ENCODE results near the gene C16orf95. TPM values are rescaled to one million over a fixed set of nuclear protein-coding genes. Genes with fewer than 3 reads are reported as not detected.

Gene C16orf95
- total RNA-seq, 1 donor from 2014 or later = 5.0 TPM

DNA sequence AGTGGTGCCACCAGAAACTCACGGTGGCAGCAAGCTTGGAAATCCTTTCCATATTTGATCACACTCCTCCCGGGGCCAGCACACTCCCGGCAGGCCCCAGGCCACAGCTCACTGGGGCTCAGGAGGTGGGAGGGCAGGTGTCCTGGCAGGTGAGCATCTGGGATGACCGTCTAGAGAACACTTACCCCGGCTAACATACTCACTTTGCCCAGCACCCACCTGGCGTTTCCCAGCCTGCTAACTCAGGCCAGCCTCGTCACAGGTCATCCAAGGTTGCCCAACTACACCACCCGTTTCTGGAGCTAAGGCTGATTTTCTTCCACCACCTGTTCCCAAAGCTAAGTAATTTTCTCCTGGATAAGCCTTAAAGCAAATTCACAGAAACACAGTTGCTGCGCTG is 41.5 kb upstream of the C16orf95 start:
- DNase-seq (ENCODE audit: extremely low spot score, unreplicated experiment) = no peak
- H3K27me3 Mint-ChIP-seq (ENCODE audit: unreplicated experiment) = no peaks in the 10 kb centered on the region
- peaks cover 4% of the 10 kb centered on the region for H3K4me1 Mint-ChIP-seq (ENCODE audit: unreplicated experiment)
- no peaks in the 10 kb centered on the region for H3K9me3 Mint-ChIP-seq (ENCODE audit: unreplicated experiment)
- H3K36me3 Mint-ChIP-seq (ENCODE audit: unreplicated experiment) = peaks cover 23% of the 10 kb centered on the region
- no peak overlapping the region for H3K4me3 Mint-ChIP-seq (ENCODE audit: unreplicated experiment)
- TF ChIP-seq, protein P1, sequence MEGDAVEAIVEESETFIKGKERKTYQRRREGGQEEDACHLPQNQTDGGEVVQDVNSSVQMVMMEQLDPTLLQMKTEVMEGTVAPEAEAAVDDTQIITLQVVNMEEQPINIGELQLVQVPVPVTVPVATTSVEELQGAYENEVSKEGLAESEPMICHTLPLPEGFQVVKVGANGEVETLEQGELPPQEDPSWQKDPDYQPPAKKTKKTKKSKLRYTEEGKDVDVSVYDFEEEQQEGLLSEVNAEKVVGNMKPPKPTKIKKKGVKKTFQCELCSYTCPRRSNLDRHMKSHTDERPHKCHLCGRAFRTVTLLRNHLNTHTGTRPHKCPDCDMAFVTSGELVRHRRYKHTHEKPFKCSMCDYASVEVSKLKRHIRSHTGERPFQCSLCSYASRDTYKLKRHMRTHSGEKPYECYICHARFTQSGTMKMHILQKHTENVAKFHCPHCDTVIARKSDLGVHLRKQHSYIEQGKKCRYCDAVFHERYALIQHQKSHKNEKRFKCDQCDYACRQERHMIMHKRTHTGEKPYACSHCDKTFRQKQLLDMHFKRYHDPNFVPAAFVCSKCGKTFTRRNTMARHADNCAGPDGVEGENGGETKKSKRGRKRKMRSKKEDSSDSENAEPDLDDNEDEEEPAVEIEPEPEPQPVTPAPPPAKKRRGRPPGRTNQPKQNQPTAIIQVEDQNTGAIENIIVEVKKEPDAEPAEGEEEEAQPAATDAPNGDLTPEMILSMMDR (IDR thresholded peaks at IDR 0.05) = no peak
- no peak overlapping the region for H3K27ac Mint-ChIP-seq (ENCODE audit: unreplicated experiment)

DNA sequence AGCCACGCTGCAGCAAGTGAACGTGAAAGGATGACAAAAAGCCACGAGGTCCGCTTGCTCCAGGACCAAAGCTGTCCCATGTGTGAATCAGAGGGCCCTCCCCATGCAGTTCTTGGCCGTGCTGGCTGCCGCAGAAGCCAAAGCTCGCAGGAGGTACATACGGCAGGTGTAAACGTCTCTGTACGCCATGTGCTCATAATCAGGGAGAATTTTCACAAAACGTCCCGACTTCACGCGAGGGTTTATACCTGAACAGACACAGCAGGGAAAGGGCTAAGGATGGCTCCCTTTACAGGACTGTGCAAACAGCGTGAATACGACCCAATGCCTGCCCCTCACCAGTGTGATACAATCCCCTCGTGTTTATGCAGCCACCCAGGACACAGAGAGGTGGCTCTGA is 41.1 kb upstream of the C16orf95 start:
- DNase-seq (ENCODE audit: extremely low spot score, unreplicated experiment) = no peak
- Mint-ChIP-seq H3K9me3 (ENCODE audit: unreplicated experiment) (no peaks in the 10 kb centered on the region), H3K4me3 (ENCODE audit: unreplicated experiment) (no peak overlapping the region), H3K27me3 (ENCODE audit: unreplicated experiment) (no peaks in the 10 kb centered on the region), H3K4me1 (ENCODE audit: unreplicated experiment) (peaks cover 4% of the 10 kb centered on the region), H3K36me3 (ENCODE audit: unreplicated experiment) (peaks cover 23% of the 10 kb centered on the region), H3K27ac (ENCODE audit: unreplicated experiment) (no peak overlapping the region)
- TF ChIP-seq, protein P1 (IDR thresholded peaks at IDR 0.05) = no peak

DNA sequence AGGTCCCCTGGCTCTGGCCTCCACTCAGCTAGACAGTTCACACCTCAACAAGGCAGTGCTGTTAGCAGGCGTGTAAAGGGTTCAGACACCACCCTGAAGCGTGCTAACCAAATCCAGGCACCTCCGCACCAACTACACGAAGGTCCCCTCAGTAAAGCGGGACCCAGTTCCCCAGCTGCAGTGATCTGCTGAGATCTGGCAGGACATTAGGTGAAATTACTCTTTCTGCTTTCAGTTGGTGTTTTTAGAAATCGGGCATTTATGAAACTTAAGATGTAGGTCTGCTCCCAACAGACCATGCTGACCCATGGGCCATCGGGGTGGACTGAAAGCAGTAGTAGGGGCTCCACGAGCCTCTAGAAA is 39.3 kb upstream of the C16orf95 start:
- Mint-ChIP-seq H3K4me1 (ENCODE audit: unreplicated experiment) (peaks cover 4% of the 10 kb centered on the region), H3K27ac (ENCODE audit: unreplicated experiment) (no peak overlapping the region), H3K9me3 (ENCODE audit: unreplicated experiment) (no peaks in the 10 kb centered on the region), H3K27me3 (ENCODE audit: unreplicated experiment) (no peaks in the 10 kb centered on the region), H3K4me3 (ENCODE audit: unreplicated experiment) (no peak overlapping the region), H3K36me3 (ENCODE audit: unreplicated experiment) (peaks cover 23% of the 10 kb centered on the region)
- no peak for DNase-seq (ENCODE audit: extremely low spot score, unreplicated experiment)
- TF ChIP-seq, protein P1 (IDR thresholded peaks at IDR 0.05) = no peak

DNA sequence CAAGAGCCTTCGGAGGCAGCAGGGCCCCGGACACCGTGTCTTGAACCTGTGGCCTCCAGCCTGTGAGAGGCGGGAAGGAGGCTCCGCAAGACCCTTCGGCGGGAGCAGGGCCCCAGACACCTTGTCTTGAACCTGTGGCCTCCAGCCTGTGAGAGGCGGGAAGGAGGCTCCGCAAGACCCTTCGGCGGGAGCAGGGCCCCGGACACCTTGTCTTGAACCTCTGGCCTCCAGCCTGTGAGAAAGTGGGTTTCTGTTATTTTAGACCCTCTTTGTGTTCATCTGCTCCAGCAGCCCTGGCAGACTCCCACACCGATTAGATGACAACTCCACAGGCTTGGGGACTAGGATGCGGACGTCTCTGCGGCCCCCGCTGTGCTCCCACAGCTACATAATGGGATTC is 36.4 kb upstream of the C16orf95 start:
- H3K4me3 Mint-ChIP-seq (ENCODE audit: unreplicated experiment) = no peak overlapping the region
- no peak for DNase-seq (ENCODE audit: extremely low spot score, unreplicated experiment)
- TF ChIP-seq, protein P1 (IDR thresholded peaks at IDR 0.05) = no peak
- no peaks in the 10 kb centered on the region for H3K27me3 Mint-ChIP-seq (ENCODE audit: unreplicated experiment)
- H3K4me1 Mint-ChIP-seq (ENCODE audit: unreplicated experiment) = peaks cover 4% of the 10 kb centered on the region
- H3K36me3 Mint-ChIP-seq (ENCODE audit: unreplicated experiment) = peaks cover 14% of the 10 kb centered on the region
- H3K9me3 Mint-ChIP-seq (ENCODE audit: unreplicated experiment) = no peaks in the 10 kb centered on the region
- no peak overlapping the region for H3K27ac Mint-ChIP-seq (ENCODE audit: unreplicated experiment)

DNA sequence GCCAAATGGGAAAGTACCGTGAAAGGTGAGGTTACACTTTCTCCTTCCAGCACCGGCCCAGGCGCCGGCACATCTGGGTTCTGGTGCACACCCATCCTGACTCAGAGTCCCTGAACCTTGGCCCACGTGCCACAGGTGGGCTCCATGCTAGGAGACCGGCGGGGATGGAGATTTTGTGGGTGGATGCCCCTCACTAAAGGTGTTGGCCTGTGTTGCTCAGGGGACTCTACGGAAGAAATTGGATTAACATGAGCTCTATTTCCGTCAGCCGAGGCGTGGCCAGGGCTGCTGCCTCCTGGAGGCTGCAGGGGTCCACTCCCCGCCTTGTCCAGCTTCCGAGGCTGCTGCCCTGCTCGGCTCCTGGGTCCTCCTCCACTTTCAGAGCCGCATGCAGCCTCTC is 35.6 kb upstream of the C16orf95 start:
- H3K9me3 Mint-ChIP-seq (ENCODE audit: unreplicated experiment) = no peaks in the 10 kb centered on the region
- TF ChIP-seq, protein P1 (IDR thresholded peaks at IDR 0.05) = no peak
- DNase-seq (ENCODE audit: extremely low spot score, unreplicated experiment) = no peak
- H3K27ac Mint-ChIP-seq (ENCODE audit: unreplicated experiment) = no peak overlapping the region
- peaks cover 4% of the 10 kb centered on the region for H3K4me1 Mint-ChIP-seq (ENCODE audit: unreplicated experiment)
- no peak overlapping the region for H3K4me3 Mint-ChIP-seq (ENCODE audit: unreplicated experiment)
- peaks cover 15% of the 10 kb centered on the region for H3K36me3 Mint-ChIP-seq (ENCODE audit: unreplicated experiment)
- H3K27me3 Mint-ChIP-seq (ENCODE audit: unreplicated experiment) = no peaks in the 10 kb centered on the region

Measured in osteocyte (in vitro differentiated cells).